Measurements from ENCODE around the gene KLF9. TPM values are rescaled to one million over a fixed set of nuclear protein-coding genes. Genes with fewer than 3 reads are reported as not detected.

The KLF9 gene
- polyA plus RNA-seq, 1 donor (not counting 4 experiments of a cell fraction or from before 2014, with no cell fraction given) = 4.5 TPM

GRCh38 chr9:70421272-70422180, 7.1 kb upstream of the KLF9 start:
- TF ChIP-seq CTCF (optimal IDR thresholded peaks at IDR 0.05 in 1 of 3, IDR thresholded peaks at IDR 0.05 in 1 of 3, conservative IDR thresholded peaks at IDR 0.05 in 1 of 3; ENCODE audit: extremely low read depth in 1 of 3, insufficient read depth in 2 of 3, low read length in 3 of 3) = no peak
- TF ChIP-seq EZH2 (IDR thresholded peaks at IDR 0.05; ENCODE audit: low read length) = no peak
- Histone ChIP-seq H3K9me3 (ENCODE audit: control insufficient read depth, low read depth, low read length) (no peaks in the 10 kb centered on the region), H3K27ac (ENCODE audit: control insufficient read depth, insufficient read depth, low read length) (peak overlapping the region; percentile 98), H2AFZ (ENCODE audit: control insufficient read depth, low read length) (no peak overlapping the region), H3K36me3 (ENCODE audit: control insufficient read depth in 2 of 2, extremely low read depth in 1 of 2, insufficient read depth in 2 of 2, low read length in 2 of 2) (no peaks in the 10 kb centered on the region), H3K4me1 (ENCODE audit: control insufficient read depth, extremely low read depth, insufficient read depth, low read length) (peaks cover 21% of the 10 kb centered on the region), H3K27me3 (ENCODE audit: control insufficient read depth, extremely low read depth, insufficient read depth, low read length) (no peaks in the 10 kb centered on the region), H3K4me2 (ENCODE audit: control insufficient read depth, extremely low read depth, insufficient read depth, low read depth, low read length) (peak overlapping the region; percentile 90), H4K20me1 (ENCODE audit: control insufficient read depth, extremely low read depth, insufficient read depth, low read length) (no peaks in the 10 kb centered on the region), H3K9me1 (ENCODE audit: control insufficient read depth, extremely low read depth, insufficient read depth, low read length) (no peaks in the 10 kb centered on the region), H3K79me2 (ENCODE audit: control insufficient read depth, insufficient read depth, low read length) (no peaks in the 10 kb centered on the region), H3K9ac (ENCODE audit: control insufficient read depth, extremely low read depth, insufficient read depth, low read length) (peak overlapping the region; percentile 91), H3K4me3 (ENCODE audit: control insufficient read depth in 2 of 3, extremely low read depth in 1 of 3, insufficient read depth in 2 of 3, low read depth in 1 of 3, low read length in 3 of 3) (peak overlapping the region in 1 of 3 experiments; percentile 70)
- DNase-seq (ENCODE audit: low read depth, low spot score) = no peak
- dilution Hi-C loops (cut with MboI; ENCODE audit: extremely low pct_ligation_motif_present, low sequenced_read_pairs) = no loop called here
- no peak for FAIRE-seq

GRCh38 chr9:70420441-70421271, 6.2 kb upstream of the KLF9 start:
- peak overlapping the region; percentile 40 for H2AFZ ChIP-seq (ENCODE audit: control insufficient read depth, low read length)
- peak; percentile 43 for FAIRE-seq

More at GRCh38 chr9:70420441-70421271, 6.2 kb upstream of the KLF9 start:
- TF ChIP-seq EZH2 (IDR thresholded peaks at IDR 0.05; ENCODE audit: low read length) = no peak
- no peak for TF ChIP-seq CTCF (optimal IDR thresholded peaks at IDR 0.05 in 1 of 3, IDR thresholded peaks at IDR 0.05 in 1 of 3, conservative IDR thresholded peaks at IDR 0.05 in 1 of 3; ENCODE audit: extremely low read depth in 1 of 3, insufficient read depth in 2 of 3, low read length in 3 of 3)
- peak overlapping the region; percentile 39 to 70 (median 68) for H3K4me3 ChIP-seq (ENCODE audit: control insufficient read depth in 2 of 3, extremely low read depth in 1 of 3, insufficient read depth in 2 of 3, low read depth in 1 of 3, low read length in 3 of 3)
- no peaks in the 10 kb centered on the region for H3K36me3 ChIP-seq (ENCODE audit: control insufficient read depth in 2 of 2, extremely low read depth in 1 of 2, insufficient read depth in 2 of 2, low read length in 2 of 2)
- H4K20me1 ChIP-seq (ENCODE audit: control insufficient read depth, extremely low read depth, insufficient read depth, low read length) = no peaks in the 10 kb centered on the region
- no peaks in the 10 kb centered on the region for H3K9me1 ChIP-seq (ENCODE audit: control insufficient read depth, extremely low read depth, insufficient read depth, low read length)
- H3K4me2 ChIP-seq (ENCODE audit: control insufficient read depth, extremely low read depth, insufficient read depth, low read depth, low read length) = peak overlapping the region; percentile 90
- H3K4me1 ChIP-seq (ENCODE audit: control insufficient read depth, extremely low read depth, insufficient read depth, low read length) = peaks cover 21% of the 10 kb centered on the region
- H3K9ac ChIP-seq (ENCODE audit: control insufficient read depth, extremely low read depth, insufficient read depth, low read length) = peak overlapping the region; percentile 91
- peak overlapping the region; percentile 98 for H3K27ac ChIP-seq (ENCODE audit: control insufficient read depth, insufficient read depth, low read length)
- no peaks in the 10 kb centered on the region for H3K79me2 ChIP-seq (ENCODE audit: control insufficient read depth, insufficient read depth, low read length)
- no peaks in the 10 kb centered on the region for H3K27me3 ChIP-seq (ENCODE audit: control insufficient read depth, extremely low read depth, insufficient read depth, low read length)
- DNase-seq (ENCODE audit: low read depth, low spot score) = no peak
- dilution Hi-C loops (cut with MboI; ENCODE audit: extremely low pct_ligation_motif_present, low sequenced_read_pairs) = no loop called here
- no peaks in the 10 kb centered on the region for H3K9me3 ChIP-seq (ENCODE audit: control insufficient read depth, low read depth, low read length)

Measured in keratinocyte (primary cell).